SJCRH30 (cell line): ENCODE data around the gene YKT6. TPM values are rescaled to one million over a fixed set of nuclear protein-coding genes. Genes with fewer than 3 reads are reported as not detected.

ENCODE experiments used
- DNase-seq, 2 experiments: peaks; one replicate each; pipeline ENCODE4 v3.0.0-alpha.2; 2015 to 2020
- H3K27ac ChIP-seq: fragments of 250-450 bp; sonication (Bioruptor Pico); 2 replicates; pipeline ENCODE4 v1.5.1; 2020; ENCODE audit warnings: mild to moderate bottlenecking, moderate library complexity
- H3K27me3 ChIP-seq: fragments of 250-450 bp; sonication (Bioruptor Pico); 2 replicates; pipeline ENCODE4 v1.5.1; 2020; ENCODE audit warnings: mild to moderate bottlenecking, moderate library complexity
- H3K36me3 ChIP-seq: fragments of 250-450 bp; sonication (Bioruptor Pico); 2 replicates; pipeline ENCODE4 v1.5.1; 2020; ENCODE audit warnings: mild to moderate bottlenecking, moderate library complexity
- H3K4me1 ChIP-seq: fragments of 250-450 bp; sonication (Bioruptor Pico); 2 replicates; pipeline ENCODE4 v1.5.1; 2020; ENCODE audit warnings: mild to moderate bottlenecking, moderate library complexity
- H3K4me3 ChIP-seq: fragments of 250-450 bp; sonication (Bioruptor Pico); 2 replicates; pipeline ENCODE4 v1.5.1; 2020; ENCODE audit warnings: mild to moderate bottlenecking, moderate library complexity
- H3K9me3 ChIP-seq: fragments of 250-450 bp; sonication (Bioruptor Pico); replicated peaks from 2 replicates; pipeline ENCODE4 v1.5.1; 2020; ENCODE audit warnings: mild to moderate bottlenecking, moderate library complexity
- total RNA-seq: library from RNA; depleted of rRNA; stranded (reverse); fragments of >200 nt; shearing (Covaris generic); gene quantifications from 2 replicates; pipeline ENCODE4 v1.2.3, GENCODE V29; 2014

The YKT6 gene
- total RNA-seq, 1 experiment from 2014 or later, result 101 TPM

- H3K27ac ChIP-seq, result no peak overlapping the region
- peaks cover 6% of the 10 kb centered on the region for H3K9me3 ChIP-seq
- no peak for DNase-seq
- H3K4me1 ChIP-seq, result peaks cover 41% of the 10 kb centered on the region
- H3K4me3 ChIP-seq, result no peak overlapping the region
- H3K27me3 ChIP-seq, result no peaks in the 10 kb centered on the region
- H3K36me3 ChIP-seq, result no peaks in the 10 kb centered on the region
These were observed 17.4 kb upstream of the YKT6 start for GRCh38 chr7:44183386-44183785.

DNA sequence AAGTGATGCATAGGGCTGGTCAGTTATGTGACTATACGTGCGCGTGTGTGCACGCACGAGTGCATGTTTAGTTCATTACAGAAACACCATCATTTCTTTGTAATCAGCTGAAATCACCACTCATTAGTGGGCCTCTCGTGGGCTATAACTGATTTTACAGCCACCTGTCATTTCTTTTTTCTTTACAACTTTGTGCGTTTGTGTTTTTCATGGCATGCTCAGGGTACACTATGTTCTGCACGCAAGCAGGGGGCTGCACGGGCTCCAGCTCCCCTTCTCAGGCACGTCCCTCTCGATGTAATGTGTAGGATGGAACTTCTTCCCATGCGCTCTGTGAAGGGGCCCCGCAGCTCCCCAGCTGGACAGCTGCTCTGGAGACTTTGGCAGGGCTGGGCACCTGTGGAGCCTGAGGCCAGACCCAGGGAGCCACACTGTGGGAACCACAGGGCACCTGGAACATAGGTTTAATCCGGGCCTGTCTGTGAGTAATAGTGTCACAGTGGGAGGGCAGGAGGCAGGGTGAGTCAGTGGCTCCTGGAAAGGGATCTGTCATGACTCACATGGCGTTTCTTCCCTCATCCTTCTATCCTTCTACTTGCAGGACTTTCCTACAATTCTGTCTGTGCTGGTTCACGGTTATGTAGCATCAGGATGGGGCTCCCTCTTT lies 16.4 kb upstream of the YKT6 start:
- DNase-seq, result peak; percentile 81 to 86
- Histone ChIP-seq H3K9me3 (peaks cover 6% of the 10 kb centered on the region), H3K4me1 (peaks cover 41% of the 10 kb centered on the region), H3K27ac (0 out of 2 replicates have a peak overlapping the region, but pooled peaks have one; percentile 3), H3K36me3 (no peaks in the 10 kb centered on the region), H3K4me3 (no peak overlapping the region), H3K27me3 (no peaks in the 10 kb centered on the region)

DNA sequence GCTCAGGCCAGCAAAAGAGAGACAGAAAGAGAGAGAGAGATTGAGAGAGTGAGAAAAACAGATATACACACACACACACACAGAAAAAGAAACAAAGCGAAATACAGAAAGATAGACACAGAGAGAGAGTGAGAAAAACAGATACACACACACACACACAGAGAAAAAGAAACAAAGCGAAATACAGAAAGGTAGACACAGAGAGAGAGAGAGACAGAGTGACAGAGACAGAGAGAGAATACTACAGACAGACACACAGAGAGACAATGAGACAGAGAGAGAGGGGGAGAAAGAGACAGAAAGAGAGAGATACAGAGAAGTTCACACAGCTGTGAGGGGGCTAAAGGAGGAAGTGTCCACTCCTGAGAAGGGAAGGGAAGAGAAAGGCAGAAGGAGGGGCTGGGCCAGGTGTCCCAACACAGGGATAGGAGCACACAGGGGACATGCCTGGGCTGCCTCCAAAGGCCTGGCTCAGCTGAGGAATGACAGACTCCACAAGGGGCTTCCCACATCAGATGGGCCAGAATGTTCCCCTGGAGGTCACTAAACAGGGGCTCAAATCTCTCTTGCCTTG lies 15.8 kb upstream of the YKT6 start:
- peak in 1 of 2 experiments; percentile 35 for DNase-seq
- no peaks in the 10 kb centered on the region for H3K36me3 ChIP-seq
- 0 out of 2 replicates have a peak overlapping the region, but pooled peaks have one; percentile 3 for H3K27ac ChIP-seq
- peaks cover 6% of the 10 kb centered on the region for H3K9me3 ChIP-seq
- no peak overlapping the region for H3K4me3 ChIP-seq
- no peaks in the 10 kb centered on the region for H3K27me3 ChIP-seq
- H3K4me1 ChIP-seq, result peaks cover 41% of the 10 kb centered on the region

- Histone ChIP-seq H3K9me3 (peaks cover 6% of the 10 kb centered on the region), H3K4me3 (no peak overlapping the region), H3K36me3 (no peaks in the 10 kb centered on the region), H3K4me1 (peaks cover 41% of the 10 kb centered on the region), H3K27ac (no peak overlapping the region), H3K27me3 (no peaks in the 10 kb centered on the region)
- no peak for DNase-seq
These were observed 15.0 kb upstream of the YKT6 start for GRCh38 chr7:44185729-44186128.

- DNase-seq, result no peak
- Histone ChIP-seq H3K9me3 (peaks cover 6% of the 10 kb centered on the region; the same call in 1 of the 2 replicates), H3K4me3 (no peak overlapping the region), H3K36me3 (no peaks in the 10 kb centered on the region), H3K27ac (no peak overlapping the region), H3K27me3 (no peaks in the 10 kb centered on the region), H3K4me1 (peaks cover 41% of the 10 kb centered on the region)
These were observed 14.0 kb upstream of the YKT6 start for GRCh38 chr7:44186736-44187135.

- Histone ChIP-seq H3K4me1 (peaks cover 41% of the 10 kb centered on the region), H3K4me3 (no peak overlapping the region), H3K27ac (no peak overlapping the region), H3K27me3 (no peaks in the 10 kb centered on the region), H3K9me3 (peaks cover 4% of the 10 kb centered on the region; the same call in 1 of the 2 replicates), H3K36me3 (no peaks in the 10 kb centered on the region)
- DNase-seq, result no peak
These were observed 13.0 kb upstream of the YKT6 start for GRCh38 chr7:44187636-44188416.

GRCh38 chr7:44188480-44189225 lies 12.1 kb upstream of the YKT6 start:
- H3K4me3 ChIP-seq, result no peak overlapping the region
- no peak for DNase-seq

GRCh38 chr7:44189286-44189992 lies 11.3 kb upstream of the YKT6 start, which contains the start of gene GCK:
TSS of gene GCK (minus strand) at chr7:44189439. CDS start at chr7:44188953, 486 bp downstream.
- Histone ChIP-seq H3K4me3 (no peak within 1 kb of the TSS), H3K4me1 (peaks cover 30% of the 10 kb centered on the region), H3K9me3 (no peaks in the 10 kb centered on the region), H3K27me3 (no peaks in the 10 kb centered on the region), H3K36me3 (no peaks in the 10 kb centered on the region), H3K27ac (no peak within 1 kb of the TSS)
- DNase-seq, result no peak

More at GRCh38 chr7:44188480-44189225, 12.1 kb upstream of the YKT6 start:
- no peaks in the 10 kb centered on the region for H3K27me3 ChIP-seq
- no peaks in the 10 kb centered on the region for H3K9me3 ChIP-seq
- no peak overlapping the region for H3K27ac ChIP-seq
- H3K4me1 ChIP-seq, result peaks cover 38% of the 10 kb centered on the region
- no peaks in the 10 kb centered on the region for H3K36me3 ChIP-seq

- H3K4me3 ChIP-seq, result no peak overlapping the region
- DNase-seq, result no peak
- H3K36me3 ChIP-seq, result no peaks in the 10 kb centered on the region
- no peak overlapping the region for H3K27ac ChIP-seq
- H3K27me3 ChIP-seq, result no peaks in the 10 kb centered on the region
- H3K4me1 ChIP-seq, result peaks cover 23% of the 10 kb centered on the region
- H3K9me3 ChIP-seq, result no peaks in the 10 kb centered on the region
These were observed 10.5 kb upstream of the YKT6 start for GRCh38 chr7:44189993-44190872.

DNA sequence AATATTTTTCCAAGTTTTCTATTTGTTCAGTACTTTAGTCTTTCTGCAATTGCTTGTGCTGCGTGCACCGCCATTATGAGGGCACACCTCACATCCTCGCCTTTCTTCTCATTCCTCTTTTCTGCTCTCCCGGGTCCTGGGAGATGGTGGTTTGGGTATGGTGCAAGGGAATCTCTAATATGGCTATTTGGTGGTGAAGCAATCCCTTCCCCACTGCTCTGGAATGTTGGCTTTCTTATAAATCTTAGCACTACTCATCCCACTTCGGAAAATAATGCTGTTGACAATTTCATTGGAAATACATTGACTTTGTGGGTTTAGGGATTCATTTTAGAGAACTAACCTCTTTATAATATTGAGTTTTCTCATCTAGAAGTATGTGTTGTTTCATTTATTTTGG lies 9.6 kb upstream of the YKT6 start:
- no peak overlapping the region for H3K27ac ChIP-seq
- H3K9me3 ChIP-seq, result no peaks in the 10 kb centered on the region
- H3K27me3 ChIP-seq, result no peaks in the 10 kb centered on the region
- DNase-seq, result no peak
- H3K4me1 ChIP-seq, result peaks cover 26% of the 10 kb centered on the region
- H3K36me3 ChIP-seq, result no peaks in the 10 kb centered on the region
- no peak overlapping the region for H3K4me3 ChIP-seq

- no peaks in the 10 kb centered on the region for H3K36me3 ChIP-seq
- no peak overlapping the region for H3K27ac ChIP-seq
- no peak overlapping the region for H3K4me3 ChIP-seq
- peaks cover 13% of the 10 kb centered on the region for H3K4me1 ChIP-seq
- H3K9me3 ChIP-seq, result no peaks in the 10 kb centered on the region
- DNase-seq, result no peak
- no peaks in the 10 kb centered on the region for H3K27me3 ChIP-seq
These were observed 7.6 kb upstream of the YKT6 start for GRCh38 chr7:44193011-44193802.

- H3K4me1 ChIP-seq, result peaks cover 11% of the 10 kb centered on the region
- H3K9me3 ChIP-seq, result no peaks in the 10 kb centered on the region
- H3K36me3 ChIP-seq, result no peaks in the 10 kb centered on the region
- H3K27me3 ChIP-seq, result no peaks in the 10 kb centered on the region
- no peak overlapping the region for H3K27ac ChIP-seq
- H3K4me3 ChIP-seq, result no peak overlapping the region
- no peak for DNase-seq
These were observed 6.7 kb upstream of the YKT6 start for GRCh38 chr7:44194069-44194468.
